Measurements from ENCODE around the gene DNAJC19.

The DNAJC19 gene

DNA sequence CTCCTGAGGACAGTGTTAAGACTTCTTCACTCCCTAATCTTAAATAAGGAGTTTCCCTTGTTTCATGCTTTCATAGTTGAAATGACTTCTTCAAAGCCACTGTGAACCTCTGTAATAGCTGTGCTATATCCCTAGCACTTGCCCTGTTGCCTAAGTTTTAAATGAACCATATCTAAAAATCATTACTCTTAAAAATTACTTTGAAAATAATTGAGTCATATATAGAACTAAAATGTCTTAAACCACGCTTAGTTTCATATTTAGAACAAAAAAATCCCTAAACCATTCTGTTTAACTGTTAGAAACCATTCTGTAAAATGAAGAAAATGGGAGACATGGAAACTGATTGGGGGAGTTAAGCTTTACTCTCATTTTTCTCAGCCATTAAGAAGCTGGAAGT, 29.8 kb downstream of the DNAJC19 start:
- no peak for DNase-seq

- no peak for DNase-seq
Measured at GRCh38 chr3:180947761-180948390, 41.7 kb downstream of the DNAJC19 start.

DNA sequence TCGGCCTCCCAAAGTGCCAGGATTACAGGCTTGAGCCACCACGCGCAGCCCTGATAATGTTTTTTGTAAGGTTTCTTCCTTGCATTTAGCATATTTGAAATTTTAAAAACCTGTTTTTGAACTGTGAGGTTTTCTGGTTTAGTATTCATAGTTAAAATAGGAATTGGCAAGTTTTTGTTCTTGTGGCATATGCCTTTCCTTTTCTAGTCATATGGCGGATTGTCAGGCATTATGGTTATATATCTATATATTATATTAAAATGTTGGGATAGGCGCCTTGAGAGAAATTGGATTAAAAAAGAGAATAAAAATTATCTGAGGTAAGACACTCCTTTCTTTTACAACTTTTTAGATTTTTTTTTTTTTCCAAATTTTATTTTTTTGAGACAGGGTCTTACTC, 48.7 kb downstream of the DNAJC19 start:
- DNase-seq, result no peak

DNA sequence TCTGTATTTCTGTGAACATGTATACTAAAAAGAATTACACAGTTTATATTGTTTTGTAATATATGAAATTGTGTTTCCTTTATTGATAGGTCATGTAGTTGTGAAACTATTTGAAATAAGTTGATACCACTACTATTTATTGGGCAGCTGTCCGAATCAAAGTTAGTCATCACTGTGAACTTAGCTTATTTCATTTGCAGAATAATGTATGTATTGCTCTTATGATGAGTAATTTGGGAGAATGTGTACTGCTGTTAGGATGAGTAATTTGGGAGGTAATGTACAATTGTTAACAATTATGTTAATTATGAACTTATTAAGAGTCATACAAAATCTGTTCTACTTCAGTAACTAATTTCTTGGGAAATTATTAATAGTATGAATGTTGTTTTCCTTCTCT, 54.9 kb downstream of the DNAJC19 start:
- no peak for DNase-seq
